Fibroblast of pulmonary artery (primary cell): ENCODE measurements around the gene CAPN12.

Source experiments
- DNase-seq: peaks from one replicate; pipeline ENCODE4 v3.0.0-alpha.2; 2010; ENCODE audit warnings: low read depth
- H3K4me3 ChIP-seq: replicated peaks from 2 replicates; pipeline ENCODE4 v1.5.1; 2011; ENCODE audit warnings: low read depth, mild to moderate bottlenecking, control low read depth, low read length, moderate library complexity
- CTCF ChIP-seq: IDR thresholded peaks from 2 replicates; pipeline ENCODE4 v1.5.1; 2011; ENCODE audit warnings: mild to moderate bottlenecking, control low read depth, low read length, inconsistent platforms; ENCODE audit errors: missing control alignments

Gene CAPN12

GRCh38 chr19:38737921-38738737, 6.1 kb downstream of the CAPN12 start:
- H3K4me3 ChIP-seq: no peak overlapping the region
- DNase-seq: no peak
- TF ChIP-seq CTCF: no peak

GRCh38 chr19:38737281-38737865, 6.9 kb downstream of the CAPN12 start:
- no peak overlapping the region for H3K4me3 ChIP-seq
- no peak for TF ChIP-seq CTCF

GRCh38 chr19:38736413-38737280, 7.6 kb downstream of the CAPN12 start:
- TF ChIP-seq CTCF: no peak
- no peak for DNase-seq
- peak overlapping the region; percentile 19 for H3K4me3 ChIP-seq

More at GRCh38 chr19:38737281-38737865, 6.9 kb downstream of the CAPN12 start:
- DNase-seq: no peak

- H3K4me3 ChIP-seq: peak overlapping the region; percentile 32
- TF ChIP-seq CTCF: no peak
- DNase-seq: no peak
Measured at GRCh38 chr19:38736036-38736412, 8.2 kb downstream of the CAPN12 start.

- no peak for DNase-seq
- no peak for TF ChIP-seq CTCF
- no peak overlapping the region for H3K4me3 ChIP-seq
Measured at GRCh38 chr19:38735257-38735686, 9.0 kb downstream of the CAPN12 start.

GRCh38 chr19:38734426-38735256, 9.6 kb downstream of the CAPN12 start:
- H3K4me3 ChIP-seq: no peak overlapping the region
- no peak for DNase-seq
- TF ChIP-seq CTCF: no peak
